ENCODE measurements around the gene SELENOP. TPM values are rescaled to one million over a fixed set of nuclear protein-coding genes. Genes with fewer than 3 reads are reported as not detected.

Gene SELENOP
- total and polyA plus RNA-seq, 2 of the 13 experiments (the other 11 are each of a cell fraction or from before 2014, with no cell fraction given), result 1,895 to 2,083 TPM

- TF ChIP-seq EED (CRISPR knock-in tag; IDR thresholded peaks at IDR 0.05) (no peak), ATM (IDR thresholded peaks at IDR 0.05; ENCODE audit: borderline replicate concordance) (no peak), ZNF788 (CRISPR knock-in tag; IDR thresholded peaks at IDR 0.05; ENCODE audit: borderline replicate concordance) (peak; percentile 55; the same call in 1 of the 2 replicates), HDAC6 (IDR thresholded peaks at IDR 0.05; ENCODE audit: low read depth, low read length) (no peak), KLF6 (CRISPR knock-in tag; IDR thresholded peaks at IDR 0.05) (0 out of 2 replicates have a peak, but pooled peaks have one; percentile 14), CENPT (CRISPR knock-in tag; IDR thresholded peaks at IDR 0.05; ENCODE audit: low read depth) (no peak), ZNF275 (CRISPR knock-in tag; IDR thresholded peaks at IDR 0.05; ENCODE audit: borderline replicate concordance) (no peak), THAP9 (CRISPR knock-in tag; IDR thresholded peaks at IDR 0.05; ENCODE audit: borderline replicate concordance) (no peak), STAT5B (CRISPR knock-in tag; IDR thresholded peaks at IDR 0.05) (no peak), PCBP2 (optimal IDR thresholded peaks at IDR 0.05; ENCODE audit: low read depth, low read length, poor library complexity, severe bottlenecking) (no peak), AHR (CRISPR knock-in tag; IDR thresholded peaks at IDR 0.05) (no peak), ZNF557 (CRISPR knock-in tag; IDR thresholded peaks at IDR 0.05) (no peak), ZNF264 (CRISPR knock-in tag; IDR thresholded peaks at IDR 0.05) (0 out of 2 replicates have a peak, but pooled peaks have one; percentile 19), ZHX1 (CRISPR knock-in tag; IDR thresholded peaks at IDR 0.05; ENCODE audit: low read depth) (no peak), ELF3 (CRISPR knock-in tag; IDR thresholded peaks at IDR 0.05) (peak; percentile 69)
- TF ChIP-seq, protein P1, sequence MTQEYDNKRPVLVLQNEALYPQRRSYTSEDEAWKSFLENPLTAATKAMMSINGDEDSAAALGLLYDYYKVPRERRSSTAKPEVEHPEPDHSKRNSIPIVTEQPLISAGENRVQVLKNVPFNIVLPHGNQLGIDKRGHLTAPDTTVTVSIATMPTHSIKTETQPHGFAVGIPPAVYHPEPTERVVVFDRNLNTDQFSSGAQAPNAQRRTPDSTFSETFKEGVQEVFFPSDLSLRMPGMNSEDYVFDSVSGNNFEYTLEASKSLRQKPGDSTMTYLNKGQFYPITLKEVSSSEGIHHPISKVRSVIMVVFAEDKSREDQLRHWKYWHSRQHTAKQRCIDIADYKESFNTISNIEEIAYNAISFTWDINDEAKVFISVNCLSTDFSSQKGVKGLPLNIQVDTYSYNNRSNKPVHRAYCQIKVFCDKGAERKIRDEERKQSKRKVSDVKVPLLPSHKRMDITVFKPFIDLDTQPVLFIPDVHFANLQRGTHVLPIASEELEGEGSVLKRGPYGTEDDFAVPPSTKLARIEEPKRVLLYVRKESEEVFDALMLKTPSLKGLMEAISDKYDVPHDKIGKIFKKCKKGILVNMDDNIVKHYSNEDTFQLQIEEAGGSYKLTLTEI (CRISPR knock-in tag; conservative IDR thresholded peaks at IDR 0.05), result no peak
- TF ChIP-seq, protein P2, sequence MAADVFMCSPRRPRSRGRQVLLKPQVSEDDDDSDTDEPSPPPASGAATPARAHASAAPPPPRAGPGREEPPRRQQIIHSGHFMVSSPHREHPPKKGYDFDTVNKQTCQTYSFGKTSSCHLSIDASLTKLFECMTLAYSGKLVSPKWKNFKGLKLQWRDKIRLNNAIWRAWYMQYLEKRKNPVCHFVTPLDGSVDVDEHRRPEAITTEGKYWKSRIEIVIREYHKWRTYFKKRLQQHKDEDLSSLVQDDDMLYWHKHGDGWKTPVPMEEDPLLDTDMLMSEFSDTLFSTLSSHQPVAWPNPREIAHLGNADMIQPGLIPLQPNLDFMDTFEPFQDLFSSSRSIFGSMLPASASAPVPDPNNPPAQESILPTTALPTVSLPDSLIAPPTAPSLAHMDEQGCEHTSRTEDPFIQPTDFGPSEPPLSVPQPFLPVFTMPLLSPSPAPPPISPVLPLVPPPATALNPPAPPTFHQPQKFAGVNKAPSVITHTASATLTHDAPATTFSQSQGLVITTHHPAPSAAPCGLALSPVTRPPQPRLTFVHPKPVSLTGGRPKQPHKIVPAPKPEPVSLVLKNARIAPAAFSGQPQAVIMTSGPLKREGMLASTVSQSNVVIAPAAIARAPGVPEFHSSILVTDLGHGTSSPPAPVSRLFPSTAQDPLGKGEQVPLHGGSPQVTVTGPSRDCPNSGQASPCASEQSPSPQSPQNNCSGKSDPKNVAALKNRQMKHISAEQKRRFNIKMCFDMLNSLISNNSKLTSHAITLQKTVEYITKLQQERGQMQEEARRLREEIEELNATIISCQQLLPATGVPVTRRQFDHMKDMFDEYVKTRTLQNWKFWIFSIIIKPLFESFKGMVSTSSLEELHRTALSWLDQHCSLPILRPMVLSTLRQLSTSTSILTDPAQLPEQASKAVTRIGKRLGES (CRISPR knock-in tag; IDR thresholded peaks at IDR 0.05; ENCODE audit: borderline replicate concordance), result no peak
Measured at GRCh38 chr5:42824347-42824976, 12.8 kb upstream of the SELENOP start (continued).
